Heart left ventricle (tissue), 16 donors: ENCODE results near the gene FYCO1. TPM values are rescaled to one million over a fixed set of nuclear protein-coding genes. Genes with fewer than 3 reads are reported as not detected.

ENCODE experiments used
- ATAC-seq, 4 donors: fragments of 200-7000 bp; cut with Tn5 transposase; one replicate each; pipeline ENCODE4 v1.9.1; 2020 to 2022; ENCODE audit warnings: moderate library complexity in 4 of 4, mild to moderate bottlenecking in 3 of 4, moderate number of reproducible peaks in 1 of 4
- DNase-seq, 5 donors: peaks; one replicate each; pipeline ENCODE4 v3.0.0-alpha.2; 2020
- H3K27ac ChIP-seq, 12 donors: fragments of 200-600 bp; sonication (generic) in 4 of 12; one replicate each; pipeline versions ENCODE4 v1.5.0 to v1.8.0; 2016 to 2022; ENCODE audit warnings: mild to moderate bottlenecking in 2 of 12
- H3K27me3 ChIP-seq, 9 donors: fragments of 200-600 bp; sonication (generic) in 2 of 9; one replicate each; pipeline versions ENCODE4 v1.5.1 to v1.8.0; 2016 to 2022; ENCODE audit warnings: mild to moderate bottlenecking in 3 of 9
- H3K36me3 ChIP-seq, 9 donors: fragments of 200-600 bp; sonication (generic) in 2 of 9; one replicate each; pipeline versions ENCODE4 v1.5.0 to v1.8.0; 2018 to 2022; ENCODE audit warnings: mild to moderate bottlenecking in 2 of 9
- H3K4me1 ChIP-seq, 12 donors: fragments of 200-600 bp; sonication (generic) in 4 of 12; one replicate each; pipeline versions ENCODE4 v1.5.0 to v1.8.0; 2016 to 2022; ENCODE audit warnings: mild to moderate bottlenecking in 3 of 12
- H3K4me3 ChIP-seq, 12 donors: fragments of 200-600 bp; sonication (generic) in 4 of 12; one replicate each; pipeline versions ENCODE4 v1.5.0 to v1.8.0; 2017 to 2022; ENCODE audit warnings: mild to moderate bottlenecking in 9 of 12, moderate library complexity in 4 of 12
- H3K9me3 ChIP-seq, 12 donors: fragments of 200-600 bp; sonication (generic) in 4 of 12; one replicate each; pipeline versions ENCODE4 v1.5.0 to v1.8.0; 2016 to 2022; ENCODE audit warnings: mild to moderate bottlenecking in 1 of 12
- POLR2A ChIP-seq, 2 donors: fragments of 450-650 bp; IDR thresholded peaks; one replicate each; pipeline ENCODE4 v1.6.1; 2017; ENCODE audit warnings: antibody characterized with exemption in 2 of 2, mild to moderate bottlenecking in 2 of 2, moderate library complexity in 2 of 2
- WGBS, 4 donors: extraction: QIAGEN DNeasy Blood & Tissue Kit in 2 of 4; methylation state at CpG; one replicate each; pipeline versions ENCODE4 v1.1.5 to v1.1.7; 2013 to 2018; 5-methylcytosine and 5-hydroxymethylcytosine counted together
- intact Hi-C, 10 donors: fragments of 100-400 bp; cut with DNase I; formaldehyde crosslinking; loops; one replicate each; pipeline versions ENCODE4 v1.11.1 to v1.14.2; 2022
- polyA plus RNA-seq, 2 donors: library from polyadenylated mRNA; stranded (reverse); fragments of 200-250 nt; gene quantifications; one replicate each; pipeline ENCODE4 v1.2.3, GENCODE V29; 2013
- total RNA-seq, 9 donors: library from RNA; depleted of rRNA in 2 of 9; stranded (reverse); fragments of >200 nt in 2 of 9; fragmentation: NEBNext Ultra II Directional in 3 of 9; extraction: Animal tissue kit (Norgen Biotek cat#: 25700) in 3 of 9; gene quantifications; one replicate each; pipeline versions ENCODE4 v1.1.0 to v1.2.4, GENCODE V29; 2016 to 2023
- TF ChIP-seq, protein P1 (sequence below), 12 donors: fragments of 200-600 bp; sonication (generic) in 4 of 12; IDR thresholded peaks; one replicate each; pipeline versions ENCODE4 v1.5.0 to v1.8.0; 2018 to 2022; ENCODE audit warnings: antibody characterized with exemption in 12 of 12, mild to moderate bottlenecking in 5 of 12
- donor health status: ischemic (EF 13 %, LVEDD 7.1; RV severe dilation, severe dysfunction).
- donor health status: healthy with polysubstance abuse.
- donor health status: DM: no; HTN: yes; CAD: no.
- donor health status: DM: no; HTN: no; CAD: no.
- donor health status: ischemic (EF 25% LVEDD 6.9; RV normal size, moderate dysfunction).
- donor health status: ischemic (EF 25% LVEDD 5.7; RV mildly dilated, moderate dysfunction).
- donor health status: healthy.
- donor health status: DM: yes; HTN: yes; CAD: no.
- donor health status: ischemic (EF 35%, LVEDD 5.7; RV mildly dilated, moderate dysfunction).
- donor health status: nonischemic (EF 11% LVEDD 7.7; RV severe dilation, severe dysfunction).
- donor health status: DM: yes; HTN: yes; CAD: no.
- donor health status: PGD.
- donor health status: ischemic (EF 29% LVEDD 5.4; RV normal size, mild dysfunction).
- donor health status: nonischemic (EF 23%, LVEDD 6.1; RV moderate dilation, normal function).

Gene FYCO1
- total and polyA plus RNA-seq, 11 donors, result 18.5 to 195 (median 139) TPM

DNA sequence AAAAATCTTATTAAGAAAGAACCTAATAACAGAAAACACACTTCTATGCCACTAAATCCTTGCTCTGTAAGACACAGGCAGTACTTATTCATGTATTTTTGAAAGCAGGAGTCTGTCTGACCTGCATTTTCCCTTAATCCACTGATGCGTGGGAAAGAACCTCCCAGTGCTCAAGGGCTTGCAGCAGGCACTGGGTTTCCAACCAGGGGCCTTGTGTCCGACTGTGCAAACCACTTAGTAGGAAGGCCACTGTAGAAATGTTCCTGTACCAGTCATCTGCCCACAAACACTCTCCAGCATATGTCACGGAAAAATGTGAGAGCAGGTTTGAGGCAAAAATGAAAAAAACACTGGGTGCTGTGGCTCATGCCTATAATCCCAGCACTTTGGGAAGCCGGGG is 39.9 kb downstream of the FYCO1 start:
- Histone ChIP-seq H3K4me3 (no peak overlapping the region), H3K4me1 (peaks cover 0 to 28% (median 9%) of the 10 kb centered on the region in 12 donors), H3K27me3 (no peaks in the 10 kb centered on the region), H3K27ac (no peak overlapping the region), H3K9me3 (no peaks in the 10 kb centered on the region), H3K36me3 (peaks cover 4 to 100% (median 99%) of the 10 kb centered on the region in 9 donors)
- no peak for ATAC-seq
- WGBS, 4 donors, result 90 to 94% (median 93%) methylated on average over 4 of the region's 4 CpGs
- TF ChIP-seq, protein P1, sequence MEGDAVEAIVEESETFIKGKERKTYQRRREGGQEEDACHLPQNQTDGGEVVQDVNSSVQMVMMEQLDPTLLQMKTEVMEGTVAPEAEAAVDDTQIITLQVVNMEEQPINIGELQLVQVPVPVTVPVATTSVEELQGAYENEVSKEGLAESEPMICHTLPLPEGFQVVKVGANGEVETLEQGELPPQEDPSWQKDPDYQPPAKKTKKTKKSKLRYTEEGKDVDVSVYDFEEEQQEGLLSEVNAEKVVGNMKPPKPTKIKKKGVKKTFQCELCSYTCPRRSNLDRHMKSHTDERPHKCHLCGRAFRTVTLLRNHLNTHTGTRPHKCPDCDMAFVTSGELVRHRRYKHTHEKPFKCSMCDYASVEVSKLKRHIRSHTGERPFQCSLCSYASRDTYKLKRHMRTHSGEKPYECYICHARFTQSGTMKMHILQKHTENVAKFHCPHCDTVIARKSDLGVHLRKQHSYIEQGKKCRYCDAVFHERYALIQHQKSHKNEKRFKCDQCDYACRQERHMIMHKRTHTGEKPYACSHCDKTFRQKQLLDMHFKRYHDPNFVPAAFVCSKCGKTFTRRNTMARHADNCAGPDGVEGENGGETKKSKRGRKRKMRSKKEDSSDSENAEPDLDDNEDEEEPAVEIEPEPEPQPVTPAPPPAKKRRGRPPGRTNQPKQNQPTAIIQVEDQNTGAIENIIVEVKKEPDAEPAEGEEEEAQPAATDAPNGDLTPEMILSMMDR (IDR thresholded peaks at IDR 0.05), result no peak
- TF ChIP-seq POLR2A (IDR thresholded peaks at IDR 0.05), result no peak
- DNase-seq, result no peak
- intact Hi-C loops, result no loop called here

DNA sequence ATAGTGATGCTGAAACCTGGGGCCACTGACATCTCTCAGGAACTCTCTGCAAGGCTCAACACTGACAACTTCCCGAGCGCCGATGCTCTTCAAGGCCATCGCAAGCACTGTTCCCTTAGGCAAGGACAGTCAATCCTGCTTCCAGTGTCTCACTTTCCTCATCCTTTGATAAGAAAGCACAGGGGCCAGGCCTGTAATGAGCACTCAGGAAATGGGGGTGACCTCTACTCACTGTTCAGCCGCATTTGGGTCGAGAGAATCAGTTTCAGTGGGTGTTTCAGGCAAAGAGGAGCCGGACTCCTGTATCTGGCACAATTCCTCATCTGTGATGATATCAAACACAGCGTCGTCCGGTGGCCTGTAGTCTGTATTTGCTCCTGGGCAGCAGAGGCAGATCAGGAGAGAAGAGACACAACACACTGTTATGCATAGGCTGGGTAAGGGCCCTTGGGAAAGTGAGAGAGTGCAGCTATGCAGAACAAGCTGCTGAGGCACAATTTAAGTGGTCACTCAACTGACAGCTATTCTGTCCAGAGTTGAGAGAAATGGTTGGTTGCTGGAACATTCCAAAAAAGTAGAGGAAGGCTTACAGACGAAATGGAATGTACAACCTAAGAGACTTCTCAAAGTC is 40.5 kb downstream of the FYCO1 start:
- peak in 1 of 5 donors; percentile 26 for DNase-seq
- intact Hi-C loops, result no loop called here
- H3K27ac ChIP-seq, result no peak overlapping the region
- peaks cover 4 to 100% (median 99%) of the 10 kb centered on the region in 9 donors for H3K36me3 ChIP-seq
- no peak for ATAC-seq
- peaks cover 0 to 26% (median 10%) of the 10 kb centered on the region in 12 donors for H3K4me1 ChIP-seq
- no peak overlapping the region for H3K4me3 ChIP-seq
- no peaks in the 10 kb centered on the region for H3K9me3 ChIP-seq
- no peaks in the 10 kb centered on the region for H3K27me3 ChIP-seq
- no peak for TF ChIP-seq POLR2A (IDR thresholded peaks at IDR 0.05)
- TF ChIP-seq, protein P1 (IDR thresholded peaks at IDR 0.05), result no peak
- WGBS, 4 donors, result 78 to 82% (median 81%) methylated on average over 11 of the region's 11 CpGs

DNA sequence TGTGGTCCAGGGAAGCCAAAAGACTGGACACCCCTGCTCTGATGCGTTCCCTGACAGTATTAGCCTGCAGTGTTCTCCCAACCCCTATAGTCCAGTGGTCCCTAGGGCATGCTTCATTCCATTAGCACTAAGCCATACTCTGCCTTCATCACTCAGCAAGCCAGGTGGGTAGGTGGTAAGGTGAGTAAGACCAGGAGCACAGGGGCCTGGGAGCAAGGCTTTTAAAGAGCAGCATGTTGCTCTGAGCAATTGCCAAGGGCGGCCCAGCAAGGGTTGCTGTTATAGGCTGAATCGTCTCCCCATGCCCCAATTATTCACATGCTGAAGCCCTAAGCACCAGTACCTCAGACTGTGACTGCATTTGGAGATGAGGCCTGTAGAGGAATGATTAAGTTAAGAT is 41.3 kb downstream of the FYCO1 start:
- Histone ChIP-seq H3K9me3 (no peaks in the 10 kb centered on the region), H3K4me1 (peaks cover 0 to 20% (median 12%) of the 10 kb centered on the region in 12 donors), H3K27ac (no peak overlapping the region), H3K4me3 (no peak overlapping the region), H3K36me3 (peaks cover 4 to 100% (median 99%) of the 10 kb centered on the region in 9 donors), H3K27me3 (no peaks in the 10 kb centered on the region)
- ATAC-seq (no peak), DNase-seq (no peak)
- no peak for TF ChIP-seq POLR2A (IDR thresholded peaks at IDR 0.05)
- TF ChIP-seq, protein P1 (IDR thresholded peaks at IDR 0.05), result no peak
- intact Hi-C loops, result no loop called here
- WGBS, 4 donors, result 94 to 100% (median 97%) methylated on average over 3 of the region's 3 CpGs

DNA sequence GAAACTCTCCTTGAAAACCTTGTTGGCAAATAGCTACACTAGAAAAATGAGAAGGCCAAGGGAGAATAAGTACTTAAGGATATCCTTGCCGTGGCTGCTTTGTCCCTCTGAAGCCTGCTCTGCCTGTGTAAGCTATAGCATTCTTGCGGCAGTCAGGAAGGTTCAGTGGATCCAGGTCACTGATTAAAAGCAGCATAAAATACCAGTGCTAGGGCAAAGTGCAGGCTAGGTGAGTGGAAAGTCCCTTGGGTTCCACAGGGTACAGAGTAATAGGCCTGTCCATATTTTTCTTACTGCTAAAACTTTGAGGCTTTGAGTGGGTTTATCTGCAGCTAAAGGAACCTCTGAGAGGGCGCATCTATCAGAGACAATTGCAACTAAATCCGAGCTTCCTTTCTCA is 42.1 kb downstream of the FYCO1 start:
- H3K4me3 ChIP-seq, result no peak overlapping the region
- no peaks in the 10 kb centered on the region for H3K27me3 ChIP-seq
- H3K4me1 ChIP-seq, result peaks cover 0 to 15% (median 9%) of the 10 kb centered on the region in 12 donors
- DNase-seq (no peak), ATAC-seq (no peak)
- intact Hi-C loops, result no loop called here
- H3K36me3 ChIP-seq, result peaks cover 4 to 100% (median 99%) of the 10 kb centered on the region in 9 donors
- no peaks in the 10 kb centered on the region for H3K9me3 ChIP-seq
- H3K27ac ChIP-seq, result no peak overlapping the region
- WGBS, 4 donors, result 70 to 95% (median 82%) methylated on average over 4 of the region's 4 CpGs
- TF ChIP-seq POLR2A (IDR thresholded peaks at IDR 0.05), result no peak
- TF ChIP-seq, protein P1 (IDR thresholded peaks at IDR 0.05), result no peak
